HepG2 (cell line): ENCODE results near the gene RABGAP1. TPM values are rescaled to one million over a fixed set of nuclear protein-coding genes. Genes with fewer than 3 reads are reported as not detected.
A peak's percentile ranks its signal among the peaks of the same experiment; 100 is the strongest.

ENCODE experiments used
- BRF2 ChIP-seq: sonication (generic); formaldehyde crosslinking; IDR thresholded peaks from 2 replicates; pipeline ENCODE4 v1.8.1; 2022; ENCODE audit warnings: mild to moderate bottlenecking, missing genetic modification reagents
- CC2D1A ChIP-seq: sonication (generic); formaldehyde crosslinking; IDR thresholded peaks from 2 replicates; pipeline ENCODE4 v1.8.1; 2023; ENCODE audit warnings: mild to moderate bottlenecking, missing genetic modification reagents
- CREM ChIP-seq, 2 experiments: sonication (generic) in 1 of 2; formaldehyde crosslinking in 1 of 2; IDR thresholded peaks; 2 replicates each; pipeline versions ENCODE4 v1.4.0 to v1.6.1; 2016 to 2020; ENCODE audit warnings: antibody characterized with exemption in 1 of 2, mild to moderate bottlenecking in 1 of 2, missing genetic modification reagents in 1 of 2
- FOXJ3 ChIP-seq: sonication (generic); formaldehyde crosslinking; IDR thresholded peaks from 2 replicates; pipeline ENCODE4 v1.4.0; 2020; ENCODE audit warnings: missing genetic modification reagents, mild to moderate bottlenecking, borderline replicate concordance
- FOXO1 ChIP-seq: sonication (generic); formaldehyde crosslinking; IDR thresholded peaks from 2 replicates; pipeline ENCODE4 v1.4.0; 2020; ENCODE audit warnings: missing genetic modification reagents
- JDP2 ChIP-seq: sonication (generic); formaldehyde crosslinking; IDR thresholded peaks from 2 replicates; pipeline ENCODE4 v1.8.1; 2022; ENCODE audit warnings: missing genetic modification reagents, borderline replicate concordance
- JUN ChIP-seq: sonication (generic); formaldehyde crosslinking; IDR thresholded peaks from 2 replicates; pipeline ENCODE4 v1.4.0; 2020; ENCODE audit warnings: mild to moderate bottlenecking, missing genetic modification reagents
- KDM1A ChIP-seq: IDR thresholded peaks from 2 replicates; pipeline ENCODE4 v1.6.1; 2016; ENCODE audit warnings: missing compliant biosample characterization
- MLLT10 ChIP-seq: sonication (generic); formaldehyde crosslinking; IDR thresholded peaks from 2 replicates; pipeline ENCODE4 v1.4.0; 2020; ENCODE audit warnings: missing genetic modification reagents
- MNT ChIP-seq: fragments of 450-650 bp; IDR thresholded peaks from 2 replicates; pipeline ENCODE4 v1.6.1; 2016
- PHB2 ChIP-seq: fragments of 450-650 bp; IDR thresholded peaks from 2 replicates; pipeline ENCODE4 v1.6.1; 2018; ENCODE audit not compliant: partially characterized antibody
- RNF219 ChIP-seq: sonication (generic); formaldehyde crosslinking; IDR thresholded peaks from 2 replicates; pipeline ENCODE4 v1.5.0; 2020; ENCODE audit warnings: mild to moderate bottlenecking, missing genetic modification reagents
- SAFB2 ChIP-seq: sonication (generic); formaldehyde crosslinking; IDR thresholded peaks from 2 replicates; pipeline ENCODE4 v1.5.1; 2020; ENCODE audit warnings: missing genetic modification reagents, low read depth, mild to moderate bottlenecking, borderline replicate concordance
- SATB2 ChIP-seq: sonication (generic); formaldehyde crosslinking; IDR thresholded peaks from 2 replicates; pipeline ENCODE4 v1.5.0; 2020; ENCODE audit warnings: missing genetic modification reagents
- TCF7L2 ChIP-seq: IDR thresholded peaks from 2 replicates; pipeline ENCODE4 v1.6.1; 2011; ENCODE audit warnings: mild to moderate bottlenecking, low read depth, low read length, moderate library complexity
- TFAP4 ChIP-seq: sonication (generic); IDR thresholded peaks from 2 replicates; pipeline ENCODE4 v1.6.1; 2016; ENCODE audit warnings: low read depth, borderline replicate concordance
- ZBTB20 ChIP-seq: sonication (generic); formaldehyde crosslinking; IDR thresholded peaks from 2 replicates; pipeline ENCODE4 v1.8.1; 2023; ENCODE audit warnings: missing genetic modification reagents, low read depth, mild to moderate bottlenecking, borderline replicate concordance
- ZFP82 ChIP-seq: sonication (generic); formaldehyde crosslinking; IDR thresholded peaks from 2 replicates; pipeline ENCODE4 v1.5.1; 2020; ENCODE audit warnings: mild to moderate bottlenecking, missing genetic modification reagents, borderline replicate concordance
- ZKSCAN8 ChIP-seq: IDR thresholded peaks from 2 replicates; pipeline ENCODE4 v1.6.1; 2016; ENCODE audit warnings: borderline replicate concordance, missing genetic modification reagents, missing compliant biosample characterization
- ZNF329 ChIP-seq: sonication (generic); formaldehyde crosslinking; IDR thresholded peaks from 2 replicates; pipeline ENCODE4 v1.9.0; 2021; ENCODE audit warnings: low read depth, mild to moderate bottlenecking, missing genetic modification reagents
- ZNF333 ChIP-seq: sonication (generic); formaldehyde crosslinking; IDR thresholded peaks from 2 replicates; pipeline ENCODE4 v1.4.0; 2020; ENCODE audit warnings: mild to moderate bottlenecking, missing genetic modification reagents, borderline replicate concordance
- ZNF589 ChIP-seq: sonication (generic); formaldehyde crosslinking; conservative IDR thresholded peaks from 2 replicates; pipeline ENCODE4 v1.8.0; 2022; ENCODE audit warnings: mild to moderate bottlenecking, moderate library complexity, missing genetic modification reagents
- ZNF775 ChIP-seq: sonication (generic); formaldehyde crosslinking; IDR thresholded peaks from 2 replicates; pipeline ENCODE4 v1.4.0; 2020; ENCODE audit warnings: missing genetic modification reagents, mild to moderate bottlenecking, moderate library complexity, borderline replicate concordance
- ZNF816 ChIP-seq: sonication (generic); formaldehyde crosslinking; IDR thresholded peaks from 2 replicates; pipeline ENCODE4 v1.8.0; 2022; ENCODE audit warnings: missing genetic modification reagents, mild to moderate bottlenecking, borderline replicate concordance
- ZSCAN22 ChIP-seq: sonication (generic); formaldehyde crosslinking; IDR thresholded peaks from 2 replicates; pipeline ENCODE4 v1.4.0; 2020; ENCODE audit warnings: mild to moderate bottlenecking, missing genetic modification reagents
- polyA plus RNA-seq, 8 experiments: library from polyadenylated mRNA; depleted of rRNA in 3 of 8; stranded (reverse) in 7 of 8; unstranded in 1 of 8; fragments of >200 nt; fragmentation: Illumina TruSeq in 4 of 8; extraction: Trizol in 4 of 8; gene quantifications; 2 replicates each; pipeline versions ENCODE4 v1.2.1 to v1.2.3, GENCODE V29; 2011 to 2016; ENCODE audit warnings: low read depth in 4 of 8, missing spikeins in 1 of 8, mixed read lengths in 1 of 8; ENCODE audit not compliant: insufficient read depth in 1 of 8
- total RNA-seq, 5 experiments: library from RNA; depleted of rRNA; stranded (reverse); fragments of >200 nt; fragmentation: Illumina TruSeq; extraction: Trizol; gene quantifications; 2 replicates each; pipeline ENCODE4 v1.2.3, GENCODE V29; 2016; ENCODE audit warnings: low read depth in 1 of 5

Gene RABGAP1
- total and polyA plus RNA-seq, 2 of the 13 experiments (the other 11 are each of a cell fraction or from before 2014, with no cell fraction given), result 19.1 to 19.3 TPM

GRCh38 chr9:122912964-122913673, 27.7 kb upstream of the RABGAP1 start, which contains the start of gene ZBTB6 (continued):
- peak; percentile 63; the same call in 1 of the 2 replicates for TF ChIP-seq RNF219 (CRISPR knock-in tag)
- no peak for TF ChIP-seq JDP2 (CRISPR knock-in tag)
- TF ChIP-seq PHB2, result no peak
- no peak; the same call in 1 of the 2 replicates for TF ChIP-seq ZNF329 (CRISPR knock-in tag)
- TF ChIP-seq SAFB2 (CRISPR knock-in tag), result 0 out of 2 replicates have a peak, but pooled peaks have one; percentile 62
- TF ChIP-seq ZKSCAN8, result no peak; the same call in none of the 2 replicates
- no peak for TF ChIP-seq FOXO1
- TF ChIP-seq FOXJ3 (CRISPR knock-in tag), result 0 out of 2 replicates have a peak, but pooled peaks have one; percentile 30
- peak; percentile 81 for TF ChIP-seq CREM (IDR thresholded peaks at IDR 0.05)
- TF ChIP-seq CREM (CRISPR knock-in tag; IDR thresholded peaks at IDR 0.05), result no peak
- no peak for TF ChIP-seq JUN (CRISPR knock-in tag)
- TF ChIP-seq ZSCAN22 (CRISPR knock-in tag), result 0 out of 2 replicates have a peak, but pooled peaks have one; percentile 52
- peak; percentile 34; the same call in 1 of the 2 replicates for TF ChIP-seq BRF2 (CRISPR knock-in tag)
- TF ChIP-seq ZNF816 (CRISPR knock-in tag), result peak; percentile 77
- TF ChIP-seq TCF7L2, result no peak
- no peak for TF ChIP-seq ZNF333
- no peak for TF ChIP-seq ZBTB20 (CRISPR knock-in tag)
- TF ChIP-seq ZNF775 (CRISPR knock-in tag), result no peak
- TF ChIP-seq KDM1A (CRISPR knock-in tag), result no peak
- peak; percentile 74; the same call in 1 of the 2 replicates for TF ChIP-seq TFAP4
- no peak for TF ChIP-seq MNT
- no peak for TF ChIP-seq CC2D1A (CRISPR knock-in tag)
- peak; percentile 50; the same call in 1 of the 2 replicates for TF ChIP-seq ZFP82 (CRISPR knock-in tag)
- 0 out of 2 replicates have a peak, but pooled peaks have one; percentile 35 for TF ChIP-seq SATB2 (CRISPR knock-in tag)
- TF ChIP-seq MLLT10 (CRISPR knock-in tag), result no peak
- TF ChIP-seq ZNF589 (CRISPR knock-in tag), result no peak
